Hematopoietic multipotent progenitor cell treated with erythropoietin and hydrocortisone succinate and interleukin-3 and kit ligand, for 17 days (in vitro differentiated cells): ENCODE results near the gene MRPL36.
"Not testable (repeated sequence)": the region's sequence is repeated elsewhere in the genome, so short reads cannot be mapped to it uniquely, and the experiment has no call there.

ENCODE experiments used
- DNase-seq: peaks from one replicate; pipeline ENCODE4 v3.0.0-alpha.2; 2015; ENCODE audit warnings: low spot score

MRPL36 gene

GRCh38 chr5:1799602-1800471 is at the start of gene MRPL36:
MRPL36 (minus strand) TSS chr5:1799837; CDS start chr5:1798935, 902 bp downstream.
- peak; percentile 95 for DNase-seq

GRCh38 chr5:1847611-1848010 is 48.0 kb upstream of the MRPL36 start:
- DNase-seq: no peak

- DNase-seq: no peak
These were observed 47.4 kb upstream of the MRPL36 start for GRCh38 chr5:1847056-1847455.

DNA sequence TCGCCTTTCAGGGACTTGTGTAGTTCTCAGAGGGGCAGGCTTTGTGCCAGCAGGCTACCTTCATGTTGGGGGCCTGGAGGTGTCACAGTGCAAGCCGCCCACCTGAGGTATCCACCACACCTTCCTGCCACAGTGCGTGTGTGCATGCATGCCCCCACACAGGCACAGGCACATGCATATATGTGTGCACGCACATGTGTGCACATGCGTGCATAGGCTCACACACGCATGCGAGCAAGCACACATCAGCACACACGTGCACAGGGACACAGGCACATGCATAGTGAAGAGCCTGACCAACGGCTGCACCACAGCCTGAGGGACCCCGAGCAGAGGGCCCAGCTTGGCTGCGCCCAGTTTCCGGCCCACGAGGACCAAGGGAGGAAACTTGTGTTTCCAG is 46.9 kb upstream of the MRPL36 start:
- DNase-seq: no peak

DNA sequence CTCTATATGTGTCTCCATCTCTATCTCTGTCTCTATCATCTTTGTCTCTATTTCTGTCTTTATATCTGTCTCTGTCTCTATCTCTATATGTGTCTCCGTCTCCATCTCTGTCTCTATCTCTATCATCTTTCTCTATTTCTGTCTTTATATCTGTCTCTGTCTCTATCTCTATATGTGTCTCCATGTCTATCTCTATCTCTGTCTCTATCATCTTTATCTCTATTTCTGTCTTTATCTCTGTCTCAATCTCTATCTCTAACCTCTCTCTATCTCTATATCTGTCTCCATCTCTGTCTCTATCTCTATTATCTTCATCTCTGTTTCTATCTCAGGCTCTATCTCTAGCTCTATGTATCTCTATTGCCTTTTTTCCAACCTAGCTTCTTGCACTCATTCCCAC is 46.1 kb upstream of the MRPL36 start:
- DNase-seq: no peak

- DNase-seq: no peak
These were observed 45.2 kb upstream of the MRPL36 start for GRCh38 chr5:1844708-1845436.

DNA sequence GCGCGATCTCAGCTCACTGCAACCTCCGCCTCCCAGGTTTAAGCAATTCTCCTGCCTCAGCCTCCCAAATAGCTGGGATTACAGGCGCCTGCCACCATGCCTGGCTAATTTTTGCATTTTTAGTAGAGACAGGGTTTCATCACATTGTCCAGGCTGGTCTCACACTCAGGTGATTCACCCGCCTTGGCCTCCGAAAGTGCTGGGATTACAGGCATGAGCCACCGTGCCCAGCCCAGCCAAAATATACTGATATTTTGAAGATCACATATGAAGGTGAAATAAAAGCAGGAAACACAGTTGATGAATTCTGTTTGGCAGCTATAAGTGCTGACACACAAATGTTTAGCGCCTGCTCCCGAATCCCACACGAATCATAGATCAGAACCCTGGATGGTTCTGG is 44.1 kb upstream of the MRPL36 start:
- DNase-seq: not testable (repeated sequence)

DNA sequence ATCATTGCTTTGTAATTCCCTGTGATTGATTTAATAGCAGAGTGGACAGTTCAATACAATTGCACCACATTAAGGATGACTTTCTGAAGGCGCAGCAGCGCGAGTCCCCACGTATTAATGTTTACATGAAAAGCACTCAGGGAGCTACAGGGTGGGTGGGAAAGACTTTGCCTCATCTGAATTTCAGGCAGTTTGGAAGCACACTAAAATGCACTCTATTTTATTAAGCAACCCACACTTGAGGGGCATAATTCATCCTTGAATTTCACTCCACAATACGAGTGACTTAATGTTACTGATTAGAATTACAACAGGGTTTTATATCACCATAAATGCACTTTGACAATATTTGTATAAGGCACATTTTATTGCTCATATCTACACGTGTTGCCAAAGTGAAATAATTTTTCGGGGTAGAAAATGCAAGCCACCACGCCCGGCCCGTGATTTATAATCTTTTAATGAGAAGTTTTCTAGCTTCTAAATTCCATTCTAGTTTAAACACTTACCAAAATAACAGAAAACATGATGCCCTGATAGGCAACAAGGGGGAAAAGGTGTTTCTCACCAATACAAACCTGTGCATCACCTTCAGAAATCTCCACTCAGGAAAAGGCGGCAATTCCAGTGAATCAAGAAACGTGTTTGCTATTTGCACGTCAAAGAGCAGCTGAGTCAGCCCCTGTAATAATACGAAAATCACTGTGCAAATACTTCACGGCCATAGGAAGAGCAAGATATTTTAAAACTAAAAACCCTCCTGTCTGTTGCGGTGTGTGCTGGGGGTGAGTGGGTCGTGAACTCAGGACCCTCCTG is 42.6 kb upstream of the MRPL36 start:
- DNase-seq: no peak

DNA sequence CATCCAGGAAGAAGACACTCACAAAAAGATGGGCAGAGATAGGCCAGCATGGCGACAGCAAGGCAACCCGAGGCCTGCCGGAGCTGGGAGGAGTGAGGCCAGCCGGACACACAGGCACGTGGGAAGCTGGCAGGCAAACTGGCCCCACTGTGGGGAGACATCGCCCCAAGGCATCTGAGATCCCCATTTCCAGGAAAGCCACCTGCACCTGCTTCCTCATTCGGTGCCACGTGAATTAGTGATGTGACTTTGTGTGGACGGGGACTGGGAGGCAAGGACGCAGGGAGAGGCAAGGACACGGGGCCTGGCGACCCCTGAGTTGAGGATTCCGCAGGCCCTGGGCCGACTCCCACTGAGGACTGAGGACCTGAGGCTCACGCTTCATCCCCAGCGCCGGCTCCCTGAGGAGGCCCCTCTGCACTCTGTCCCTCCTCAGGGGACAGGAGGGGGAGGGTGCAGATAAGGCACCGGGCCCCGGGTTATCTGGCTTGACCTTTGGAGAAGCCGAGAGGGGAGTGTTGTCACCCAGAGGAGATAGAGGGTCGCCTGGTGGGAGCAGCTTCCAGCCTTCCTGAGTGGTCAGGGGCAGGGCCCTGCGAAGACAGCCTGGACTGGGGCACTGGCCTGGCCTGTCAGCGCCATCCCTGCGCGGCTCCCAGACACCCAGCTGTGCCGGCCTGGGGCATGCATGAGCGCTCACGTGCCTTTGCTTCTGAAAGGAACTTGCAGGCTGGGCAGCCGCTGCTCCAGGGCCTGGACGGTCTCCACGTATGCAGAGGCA is 41.3 kb upstream of the MRPL36 start:
- no peak for DNase-seq

GRCh38 chr5:1840071-1840547 is 40.5 kb upstream of the MRPL36 start:
- no peak for DNase-seq

DNA sequence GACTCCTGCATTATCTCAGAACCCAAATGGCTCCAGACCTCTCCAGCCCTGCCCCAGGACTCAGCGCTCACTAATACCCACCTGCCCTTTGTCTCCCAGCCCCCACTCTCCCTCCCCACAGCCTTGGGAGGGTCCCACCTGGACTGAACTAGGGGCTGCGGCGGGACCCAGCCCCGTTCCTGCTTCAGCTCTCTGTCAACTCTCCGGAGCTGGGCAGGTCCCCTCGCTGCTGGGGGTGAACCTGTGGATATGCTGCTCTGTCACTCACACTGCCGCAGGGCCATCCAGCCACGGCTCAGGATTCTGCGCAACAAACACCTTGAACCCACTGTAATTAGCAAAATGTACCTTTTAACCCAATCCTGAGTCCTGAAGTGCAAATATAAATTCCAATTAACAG is 38.4 kb upstream of the MRPL36 start:
- no peak for DNase-seq

- DNase-seq: no peak
These were observed 37.5 kb upstream of the MRPL36 start for GRCh38 chr5:1836891-1837880.

- no peak for DNase-seq
These were observed 36.7 kb upstream of the MRPL36 start for GRCh38 chr5:1836176-1836890.

GRCh38 chr5:1835431-1835830 is 35.8 kb upstream of the MRPL36 start:
- DNase-seq: no peak

DNA sequence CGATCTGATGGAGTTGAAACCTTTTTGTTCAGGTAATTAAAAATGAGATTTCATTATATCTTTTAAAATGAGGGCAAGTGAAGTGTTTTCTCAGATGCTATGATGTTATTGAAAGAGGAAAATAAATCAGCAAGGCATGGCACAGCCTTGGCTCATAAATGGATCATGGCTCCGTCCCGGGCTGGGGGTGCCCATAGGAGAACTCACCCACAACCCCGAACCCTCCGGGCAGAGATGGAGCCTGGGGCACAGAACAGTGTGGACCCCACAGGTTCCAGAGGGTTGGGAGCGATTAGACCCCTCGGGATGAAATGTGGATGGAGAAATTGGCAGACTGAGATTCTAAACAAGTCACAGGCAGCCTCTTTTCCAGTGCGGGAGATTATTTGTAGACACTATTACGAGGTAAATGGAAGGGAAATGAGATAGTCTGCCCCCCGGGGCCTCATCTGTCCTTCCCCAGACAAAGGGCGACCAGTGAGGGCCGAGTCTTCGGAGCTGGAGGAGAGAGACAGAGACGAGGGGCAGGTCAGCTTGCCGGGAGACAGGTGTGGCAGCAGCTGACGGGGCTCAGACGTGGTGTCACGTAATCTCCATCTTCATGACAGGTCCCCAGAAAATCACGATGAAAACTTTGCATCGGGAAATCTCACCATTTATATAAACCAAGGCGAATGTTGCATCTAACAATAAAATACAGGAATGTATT is 35.2 kb upstream of the MRPL36 start:
- DNase-seq: no peak

DNA sequence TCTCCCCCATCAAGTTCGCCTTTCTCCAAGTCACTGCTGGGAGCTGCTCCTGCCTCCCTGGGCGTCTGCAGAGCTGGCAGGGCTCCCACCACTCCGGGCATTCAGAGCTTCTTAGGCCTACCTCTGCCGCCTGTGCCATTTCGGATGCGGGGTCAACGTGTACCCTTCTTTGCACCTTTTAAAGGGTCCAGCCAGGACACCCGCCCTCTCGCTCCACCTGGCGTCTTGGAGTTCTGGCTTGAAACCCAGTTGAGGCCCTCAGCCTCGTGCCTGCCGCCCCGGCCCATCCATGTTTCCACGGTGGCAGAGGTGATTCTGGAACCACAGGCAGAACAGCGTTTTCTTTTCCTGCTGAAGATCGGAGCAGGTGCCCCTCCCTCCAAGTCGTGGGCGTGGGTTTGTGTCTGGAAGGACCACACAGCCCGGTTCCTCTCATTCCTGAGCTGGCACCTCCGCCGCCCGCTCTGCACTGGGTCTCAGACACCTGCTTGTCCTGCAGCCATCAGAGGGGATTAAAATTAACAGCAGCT is 34.5 kb upstream of the MRPL36 start:
- no peak for DNase-seq

DNA sequence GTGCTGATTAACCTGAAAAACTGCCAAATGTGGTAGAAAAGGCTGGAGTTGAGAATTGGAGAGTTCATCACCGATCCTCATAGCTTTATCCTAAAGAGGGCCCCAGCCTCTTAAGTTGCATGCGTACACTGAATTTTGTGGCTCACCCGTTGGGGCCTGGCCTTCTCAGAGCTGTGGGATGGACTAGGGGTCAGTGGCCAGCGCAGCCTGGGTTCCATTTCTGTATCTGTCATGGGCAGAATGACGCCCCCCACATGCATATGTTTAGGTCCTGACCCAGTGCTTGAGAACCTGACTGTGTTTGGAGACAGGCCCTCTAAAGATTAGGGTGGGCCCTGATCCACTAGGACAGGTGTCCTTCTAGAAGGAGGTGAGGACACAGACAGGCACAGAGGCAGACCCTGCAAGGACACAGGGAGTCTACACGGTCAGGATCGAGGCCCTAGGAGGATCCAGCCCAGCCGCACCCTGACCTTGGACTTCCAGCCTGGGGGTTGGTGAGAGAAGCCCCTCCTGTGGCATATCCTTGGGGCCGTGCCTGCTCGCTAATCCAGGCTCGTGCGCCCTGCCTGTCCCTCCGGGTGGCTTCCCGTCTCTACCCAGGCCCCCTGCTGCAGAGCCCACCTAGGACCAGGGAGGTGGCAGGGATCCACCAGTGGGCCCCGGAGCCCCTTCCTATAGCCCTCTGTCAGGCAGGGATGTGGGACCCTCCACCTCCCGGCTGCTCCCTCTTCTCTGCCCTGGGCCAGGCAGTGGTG is 33.8 kb upstream of the MRPL36 start:
- no peak for DNase-seq
